Caki2 (cell line): ENCODE data around the gene NTM. TPM values are rescaled to one million over a fixed set of nuclear protein-coding genes. Genes with fewer than 3 reads are reported as not detected.

ENCODE experiments used
- DNase-seq: peaks from one replicate; pipeline ENCODE4 v3.0.0-alpha.2; 2015; ENCODE audit warnings: low read depth
- in situ Hi-C: cut with HindIII; loops from 2 replicates; pipeline ENCODE4 v1.10.0; 2016; ENCODE audit warnings: low sequenced_read_pairs, low pct_unique_long_range_greater_than_20kb, mixed read lengths
- total RNA-seq: library from RNA; depleted of rRNA; stranded (reverse); fragments of >200 nt; shearing (Covaris generic); gene quantifications from 2 replicates; pipeline ENCODE4 v1.2.3, GENCODE V29; 2014; ENCODE audit warnings: low replicate concordance

The NTM gene
- total RNA-seq, 1 experiment from 2014 or later = not detected

- DNase-seq = no peak
- in situ Hi-C loops = no loop called here
Observed at GRCh38 chr11:131370901-131371790, 731 bp downstream of the NTM start.

GRCh38 chr11:131371791-131372104 lies 1.3 kb downstream of the NTM start:
- DNase-seq = no peak
- in situ Hi-C loops = no loop called here

- DNase-seq = no peak
- in situ Hi-C loops = no loop called here
Observed at GRCh38 chr11:131372234-131372962, 2.0 kb downstream of the NTM start.

- in situ Hi-C loops = no loop called here
- no peak for DNase-seq
Observed at GRCh38 chr11:131373095-131373725, 2.8 kb downstream of the NTM start.

- no peak for DNase-seq
- in situ Hi-C loops = no loop called here
Observed at GRCh38 chr11:131373756-131374155, 3.3 kb downstream of the NTM start.

GRCh38 chr11:131375421-131375820 lies 5.0 kb downstream of the NTM start:
- in situ Hi-C loops = no loop called here
- DNase-seq = no peak

- in situ Hi-C loops = no loop called here
Observed at GRCh38 chr11:131375915-131376314, 5.5 kb downstream of the NTM start.

GRCh38 chr11:131378931-131379330 lies 8.5 kb downstream of the NTM start:
- no peak for DNase-seq
- in situ Hi-C loops = no loop called here

More at GRCh38 chr11:131375915-131376314, 5.5 kb downstream of the NTM start:
- DNase-seq = no peak

GRCh38 chr11:131385763-131386390 lies 15.5 kb downstream of the NTM start:
- DNase-seq = no peak
- in situ Hi-C loops = no loop called here

- in situ Hi-C loops = no loop called here
- no peak for DNase-seq
Observed at GRCh38 chr11:131386408-131386807, 16.0 kb downstream of the NTM start.

GRCh38 chr11:131388030-131388429 lies 17.6 kb downstream of the NTM start:
- in situ Hi-C loops = no loop called here
- no peak for DNase-seq

- in situ Hi-C loops = no loop called here
- DNase-seq = no peak
Observed at GRCh38 chr11:131389582-131389981, 19.2 kb downstream of the NTM start.

GRCh38 chr11:131391176-131391575 lies 20.8 kb downstream of the NTM start:
- in situ Hi-C loops = no loop called here
- DNase-seq = no peak

GRCh38 chr11:131392528-131393255 lies 22.3 kb downstream of the NTM start:
- no peak for DNase-seq
- in situ Hi-C loops = no loop called here

GRCh38 chr11:131393691-131394090 lies 23.3 kb downstream of the NTM start:
- in situ Hi-C loops = no loop called here
- no peak for DNase-seq

GRCh38 chr11:131397675-131398074 lies 27.3 kb downstream of the NTM start:
- DNase-seq = no peak
- in situ Hi-C loops = no loop called here

GRCh38 chr11:131402040-131402439 lies 31.6 kb downstream of the NTM start:
- in situ Hi-C loops = no loop called here

GRCh38 chr11:131404010-131404409 lies 33.6 kb downstream of the NTM start:
- DNase-seq = no peak
- in situ Hi-C loops = no loop called here

More at GRCh38 chr11:131402040-131402439, 31.6 kb downstream of the NTM start:
- DNase-seq = no peak
